Natural killer cell treated with Interleukin-12 subunit alpha and Interleukin-12 subunit beta and Interleukin-15 and Interleukin-18, amount 100 ng/mL, for 72 hours (primary cell): ENCODE measurements around the gene IQGAP2. TPM values are rescaled to one million over a fixed set of nuclear protein-coding genes. Genes with fewer than 3 reads are reported as not detected.
"Not testable (repeated sequence)": the region's sequence is repeated elsewhere in the genome, so short reads cannot be mapped to it uniquely, and the experiment has no call there.

Source experiments
- ATAC-seq, 2 donors: fragments of 150-1000 bp; cut with Tn5 transposase in 1 of 2; sonication (Bioruptor Pico), chemical (Tn5 transposase) in 1 of 2; 2 replicates each; pipeline ENCODE4 v1.10.0; 2021
- DNase-seq: peaks from one replicate; pipeline ENCODE4 v3.0.0; 2022; ENCODE audit warnings: low spot score
- H3K27ac Mint-ChIP-seq, 2 donors: 1 replicate in 1 of 2; 2 replicates in 1 of 2; pipeline ENCODE4 v1.8.0; 2022; ENCODE audit warnings: mixed read lengths in 2 of 2, mild to moderate bottlenecking in 1 of 2, moderate library complexity in 1 of 2
- H3K27me3 Mint-ChIP-seq, 2 donors: 1 replicate in 1 of 2; 2 replicates in 1 of 2; pipeline ENCODE4 v1.8.0; 2022; ENCODE audit warnings: mixed read lengths in 2 of 2
- H3K36me3 Mint-ChIP-seq: one replicate; pipeline ENCODE4 v1.8.0; 2022; ENCODE audit warnings: mixed read lengths
- H3K4me1 Mint-ChIP-seq, 2 donors: 1 replicate in 1 of 2; 2 replicates in 1 of 2; pipeline ENCODE4 v1.8.0; 2022; ENCODE audit warnings: low read depth in 2 of 2, mixed read lengths in 2 of 2, mild to moderate bottlenecking in 1 of 2
- H3K4me3 Mint-ChIP-seq: one replicate; pipeline ENCODE4 v1.8.0; 2022; ENCODE audit warnings: mixed read lengths
- H3K9me3 Mint-ChIP-seq: 2 replicates; pipeline ENCODE4 v1.8.0; 2022; ENCODE audit warnings: mixed read lengths
- total RNA-seq, 2 donors: library from RNA; stranded (reverse); gene quantifications; one replicate each; pipeline ENCODE4 v1.2.3, GENCODE V29; 2022

The IQGAP2 gene
- total RNA-seq, 2 donors from 2014 or later, result 104 to 111 TPM

- H3K4me1 Mint-ChIP-seq, result peaks cover 28 to 39% of the 10 kb centered on the region in 2 donors
Observed at GRCh38 chr5:76724871-76725270, 321.8 kb downstream of the IQGAP2 start.

GRCh38 chr5:76728965-76729364 lies 325.9 kb downstream of the IQGAP2 start:
- Mint-ChIP-seq H3K27ac (peak overlapping the region; percentile 44 to 46), H3K4me1 (peaks cover 41 to 61% of the 10 kb centered on the region in 2 donors), H3K9me3 (peaks cover 18% of the 10 kb centered on the region), H3K4me3 (no peak overlapping the region), H3K27me3 (no peaks in the 10 kb centered on the region), H3K36me3 (peaks cover 34% of the 10 kb centered on the region)
- no peak for ATAC-seq
- no peak for DNase-seq

More at GRCh38 chr5:76724871-76725270, 321.8 kb downstream of the IQGAP2 start:
- Mint-ChIP-seq H3K9me3 (peaks cover 12% of the 10 kb centered on the region), H3K36me3 (peaks cover 17% of the 10 kb centered on the region), H3K4me3 (no peak overlapping the region), H3K27ac (peak overlapping the region; percentile 31 to 75), H3K27me3 (no peaks in the 10 kb centered on the region)
- DNase-seq (no peak), ATAC-seq (no peak)

DNA sequence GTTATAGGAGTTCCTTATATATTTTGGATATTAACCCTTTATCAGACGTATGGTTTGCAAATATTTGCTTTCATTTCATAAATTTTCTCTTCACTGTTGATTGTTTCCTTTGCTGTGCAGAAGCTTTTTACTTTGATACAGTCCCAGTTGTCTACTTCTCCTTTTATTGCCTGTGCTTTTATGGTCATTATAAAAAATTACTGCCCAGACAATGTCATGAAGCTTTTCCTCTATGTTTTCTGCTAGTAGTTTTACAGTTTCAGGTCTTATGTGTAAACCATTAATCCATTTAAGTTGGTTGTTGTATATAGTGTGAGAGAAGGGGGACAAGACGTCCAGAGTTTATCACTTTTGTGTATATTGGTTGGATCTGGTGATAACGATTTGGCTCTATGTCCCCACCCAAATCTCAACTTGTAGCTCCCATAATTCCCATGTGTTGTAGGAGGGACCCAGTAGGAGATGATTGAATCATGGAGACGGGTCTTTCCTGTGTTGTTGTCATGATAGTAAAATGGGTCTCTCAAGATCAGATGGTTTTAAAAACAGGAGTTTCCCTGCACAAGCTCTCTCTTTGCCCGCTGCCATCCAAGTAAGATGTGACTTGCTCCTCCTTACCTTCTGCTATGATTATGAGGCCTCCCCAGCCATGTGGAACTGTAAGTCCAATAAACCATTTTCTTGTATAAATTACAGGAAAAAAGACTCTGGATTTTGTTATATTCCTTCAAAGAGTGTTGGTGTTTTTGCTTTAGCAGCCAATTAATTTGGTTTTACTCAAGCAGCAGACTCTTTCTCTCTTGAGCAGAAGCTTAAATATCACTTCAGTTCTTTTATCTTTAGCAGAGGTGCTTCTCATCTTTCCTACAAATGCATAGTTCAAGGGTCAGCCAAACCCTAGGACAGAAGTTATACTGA lies 326.5 kb downstream of the IQGAP2 start:
- peaks cover 34% of the 10 kb centered on the region for H3K36me3 Mint-ChIP-seq
- H3K27ac Mint-ChIP-seq, result peak overlapping the region; percentile 46 to 85
- DNase-seq (no peak), ATAC-seq (no peak)
- peaks cover 18% of the 10 kb centered on the region for H3K9me3 Mint-ChIP-seq
- peaks cover 42 to 62% of the 10 kb centered on the region in 2 donors for H3K4me1 Mint-ChIP-seq
- no peaks in the 10 kb centered on the region for H3K27me3 Mint-ChIP-seq
- H3K4me3 Mint-ChIP-seq, result no peak overlapping the region

- Mint-ChIP-seq H3K4me1 (peaks cover 46 to 71% of the 10 kb centered on the region in 2 donors), H3K27me3 (no peaks in the 10 kb centered on the region), H3K27ac (peak overlapping the region; percentile 56 to 90), H3K4me3 (peak overlapping the region; percentile 82), H3K9me3 (peaks cover 18% of the 10 kb centered on the region), H3K36me3 (peaks cover 34% of the 10 kb centered on the region)
- DNase-seq (no peak), ATAC-seq (peak; percentile 21 to 71)
Observed at GRCh38 chr5:76732405-76733048, 329.4 kb downstream of the IQGAP2 start.

GRCh38 chr5:76733049-76733417 lies 329.9 kb downstream of the IQGAP2 start:
- Mint-ChIP-seq H3K4me1 (peaks cover 49 to 76% of the 10 kb centered on the region in 2 donors), H3K4me3 (peak overlapping the region; percentile 82), H3K27me3 (no peaks in the 10 kb centered on the region), H3K36me3 (peaks cover 33% of the 10 kb centered on the region), H3K9me3 (peaks cover 18% of the 10 kb centered on the region), H3K27ac (peak overlapping the region; percentile 56 to 90)
- DNase-seq (peak; percentile 76), ATAC-seq (peak; percentile 94)

DNA sequence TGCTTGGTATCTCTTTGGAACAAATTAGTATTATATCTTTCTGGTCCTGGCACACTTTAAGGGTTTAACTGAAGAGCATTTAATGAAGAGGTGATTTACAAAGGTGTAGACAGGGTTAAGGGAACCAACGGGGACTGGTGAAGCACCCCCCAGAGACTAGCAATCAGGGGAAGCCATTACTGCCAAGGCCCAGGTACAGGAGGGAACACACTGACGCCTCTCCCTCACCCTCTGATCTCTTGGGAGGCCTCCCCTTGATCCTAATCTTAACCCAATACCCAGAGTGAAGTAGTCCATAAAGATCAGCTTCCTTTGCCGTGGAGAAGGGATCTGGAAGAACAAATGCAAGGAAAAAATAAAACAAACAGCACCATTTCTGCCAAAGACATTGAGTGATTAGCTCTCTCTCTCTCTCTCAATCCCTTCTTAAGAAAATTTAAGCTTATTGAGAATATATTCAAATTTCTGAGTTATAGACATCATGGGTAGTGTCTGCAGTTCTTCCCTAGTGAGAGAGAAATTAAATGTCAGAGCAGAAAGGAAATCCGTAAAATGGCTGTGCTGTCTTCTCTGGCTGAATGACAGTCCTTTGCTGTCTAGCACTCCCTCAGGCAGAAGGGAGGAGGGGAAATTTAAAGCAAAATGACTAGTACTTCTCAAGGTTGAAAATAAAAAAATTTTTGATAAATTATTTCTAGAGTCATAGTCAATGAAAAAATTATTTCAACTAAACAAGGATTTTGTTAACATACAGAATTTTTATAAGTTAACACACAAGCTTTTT lies 332.9 kb downstream of the IQGAP2 start:
- ATAC-seq (no peak), DNase-seq (no peak)
- Mint-ChIP-seq H3K27me3 (no peaks in the 10 kb centered on the region), H3K9me3 (no peaks in the 10 kb centered on the region), H3K4me1 (peaks cover 54 to 76% of the 10 kb centered on the region in 2 donors), H3K27ac (peak overlapping the region; percentile 88), H3K36me3 (peaks cover 7% of the 10 kb centered on the region), H3K4me3 (peak overlapping the region; percentile 55)

- no peaks in the 10 kb centered on the region for H3K9me3 Mint-ChIP-seq
- peaks cover 59 to 83% of the 10 kb centered on the region in 2 donors for H3K4me1 Mint-ChIP-seq
- ATAC-seq (peak in 1 of 2 donors; percentile 8), DNase-seq (no peak)
- H3K27ac Mint-ChIP-seq, result peak overlapping the region; percentile 88
- no peaks in the 10 kb centered on the region for H3K27me3 Mint-ChIP-seq
- peak overlapping the region; percentile 81 for H3K4me3 Mint-ChIP-seq
- peaks cover 7% of the 10 kb centered on the region for H3K36me3 Mint-ChIP-seq
Observed at GRCh38 chr5:76736679-76737556, 333.8 kb downstream of the IQGAP2 start.

- Mint-ChIP-seq H3K9me3 (no peaks in the 10 kb centered on the region), H3K27me3 (no peaks in the 10 kb centered on the region), H3K4me1 (peaks cover 52 to 74% of the 10 kb centered on the region in 2 donors), H3K36me3 (peaks cover under 1% of the 10 kb centered on the region), H3K4me3 (peak overlapping the region; percentile 81), H3K27ac (peak overlapping the region; percentile 88)
- DNase-seq (no peak), ATAC-seq (no peak)
Observed at GRCh38 chr5:76737846-76738245, 334.8 kb downstream of the IQGAP2 start.

DNA sequence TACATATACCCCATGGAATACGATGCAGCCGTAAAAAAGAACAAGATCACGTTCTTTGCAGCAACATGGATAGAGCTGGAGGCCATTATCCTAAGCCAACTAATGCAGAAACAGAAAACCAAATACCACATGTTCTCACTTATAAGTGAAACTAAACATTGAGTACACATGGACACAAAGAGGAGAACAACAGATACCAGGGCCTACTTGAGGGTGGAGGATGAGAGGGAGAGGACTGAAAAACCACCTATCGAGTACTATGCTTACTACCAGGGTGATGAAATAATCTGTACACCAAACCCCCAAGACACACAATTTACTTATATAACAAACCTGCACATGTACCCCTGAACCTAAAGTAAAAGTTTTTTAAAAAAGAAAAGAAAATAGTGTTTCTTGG lies 338.4 kb downstream of the IQGAP2 start:
- not testable (repeated sequence) for H3K9me3 Mint-ChIP-seq

DNA sequence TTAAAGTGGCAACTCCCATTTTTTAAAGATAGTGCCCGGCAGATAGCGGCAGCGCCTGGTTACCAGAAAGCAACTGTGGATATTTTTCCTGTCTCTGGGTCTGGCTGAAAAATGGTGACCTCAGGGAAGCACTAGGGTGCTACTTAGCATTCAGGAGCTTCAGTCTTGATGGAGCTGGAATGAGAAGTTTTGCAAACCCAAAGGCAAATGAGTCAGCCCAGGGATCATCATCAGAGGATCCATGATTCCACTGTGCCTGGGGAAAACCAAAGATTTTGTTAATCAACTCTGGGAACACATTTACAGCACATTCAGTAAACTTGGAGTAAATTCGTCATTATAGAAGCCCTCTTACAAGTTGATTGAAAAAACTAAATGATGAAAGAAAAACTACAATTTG lies 339.5 kb downstream of the IQGAP2 start:
- DNase-seq (no peak), ATAC-seq (no peak)
- Mint-ChIP-seq H3K4me1 (peaks cover 27 to 35% of the 10 kb centered on the region in 2 donors), H3K4me3 (no peak overlapping the region), H3K27ac (no peak overlapping the region), H3K36me3 (no peaks in the 10 kb centered on the region), H3K27me3 (no peaks in the 10 kb centered on the region), H3K9me3 (no peaks in the 10 kb centered on the region)

More for the DNA sequence above, 338.4 kb downstream of the IQGAP2 start:
- Mint-ChIP-seq H3K4me1 (peaks cover 33 to 44% of the 10 kb centered on the region in 2 donors), H3K4me3 (peak overlapping the region; percentile 0), H3K27ac (peak overlapping the region; percentile 88)
- not testable (repeated sequence) for H3K27me3 Mint-ChIP-seq, H3K36me3 Mint-ChIP-seq, DNase-seq
- peak in 1 of 2 donors; percentile 43 for ATAC-seq

GRCh38 chr5:76744632-76745031 lies 341.5 kb downstream of the IQGAP2 start:
- DNase-seq (no peak), ATAC-seq (no peak)
- Mint-ChIP-seq H3K4me1 (peaks cover 11 to 14% of the 10 kb centered on the region in 2 donors), H3K27me3 (no peaks in the 10 kb centered on the region), H3K36me3 (no peaks in the 10 kb centered on the region), H3K27ac (peak overlapping the region; percentile 33 to 69), H3K4me3 (no peak overlapping the region), H3K9me3 (no peaks in the 10 kb centered on the region)

- Mint-ChIP-seq H3K4me3 (no peak overlapping the region), H3K4me1 (peaks cover 11 to 12% of the 10 kb centered on the region in 2 donors), H3K36me3 (no peaks in the 10 kb centered on the region), H3K9me3 (no peaks in the 10 kb centered on the region), H3K27me3 (no peaks in the 10 kb centered on the region), H3K27ac (no peak overlapping the region)
- no peak for ATAC-seq
- no peak for DNase-seq
Observed at GRCh38 chr5:76745670-76746069, 342.6 kb downstream of the IQGAP2 start.

DNA sequence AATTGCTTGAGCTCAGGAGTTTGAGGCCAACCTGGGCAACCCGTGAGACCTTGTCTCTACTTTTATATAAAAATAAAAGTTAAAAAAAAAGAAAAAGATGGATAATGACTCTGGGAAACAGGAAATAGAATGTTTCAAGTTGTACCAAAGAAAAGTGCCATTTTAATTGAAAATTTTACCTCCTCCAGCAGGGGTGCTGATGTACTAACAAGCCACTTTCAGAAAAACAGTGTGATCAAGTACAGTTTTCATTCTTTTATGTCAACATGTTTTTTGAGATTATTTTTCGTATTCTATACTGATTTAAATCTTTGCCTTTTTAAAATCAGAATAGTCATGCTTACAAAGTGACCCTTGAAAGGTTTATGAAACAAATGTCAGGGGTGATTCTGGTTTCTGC lies 343.6 kb downstream of the IQGAP2 start:
- Mint-ChIP-seq H3K9me3 (no peaks in the 10 kb centered on the region), H3K27me3 (no peaks in the 10 kb centered on the region), H3K36me3 (no peaks in the 10 kb centered on the region), H3K4me3 (no peak overlapping the region), H3K4me1 (peaks cover 3% of the 10 kb centered on the region in 2 donors), H3K27ac (no peak overlapping the region)
- ATAC-seq, result no peak
- no peak for DNase-seq
